GM12878 (cell line): Measurements from ENCODE around the gene OPRPN. TPM values are rescaled to one million over a fixed set of nuclear protein-coding genes. Genes with fewer than 3 reads are reported as not detected.
A peak's percentile ranks its signal among the peaks of the same experiment; 100 is the strongest.

Source experiments
- ATAC-seq: fragments of 200-7000 bp; cut with Tn5 transposase; 3 replicates; pipeline ENCODE4 v1.9.1; 2020; ENCODE audit warnings: mild to moderate bottlenecking, moderate library complexity
- BruUV-seq: library from RNA; stranded (reverse); fragments of 400-500 nt; replicated peaks from 2 replicates; lab custom pipeline; 2021; lab: Mats Ljungman, UMichigan
- CTCF ChIA-PET: fragments of 300-600 bp; sonication (Branson Sonifier 250); formaldehyde crosslinking; extraction: SDS; loops from one replicate; lab custom pipeline; 2021; ENCODE audit warnings: inconsistent platforms; lab: Yijun Ruan, JAX
- POLR2A ChIA-PET: fragments of 350-600 bp; formaldehyde crosslinking; extraction: SDS; loops from one replicate; lab custom pipeline; 2021; ENCODE audit warnings: inconsistent platforms; lab: Charles Lee
- RAD21 ChIA-PET: fragments of 300-600 bp; sonication (Branson Sonifier 250); formaldehyde crosslinking; loops from one replicate; lab custom pipeline; 2023; ENCODE audit warnings: antibody characterized with exemption; ENCODE audit not compliant: unreplicated experiment; lab: Charles Lee
- SMC1A ChIA-PET: fragments of 300-600 bp; sonication (Branson Sonifier 250); formaldehyde crosslinking; loops from one replicate; lab custom pipeline; 2023; ENCODE audit not compliant: unreplicated experiment, uncharacterized antibody; lab: Charles Lee
- DNase-seq: peaks from one replicate; pipeline ENCODE4 v3.0.0-alpha.2; 2011; ENCODE audit warnings: low read depth, low spot score
- FAIRE-seq: peaks from 3 replicates; lab custom pipeline; 2011; peaks lifted over from hg19 to GRCh38; lab: Jason Lieb, UNC
- H2AFZ ChIP-seq: 2 replicates; pipeline ENCODE4 v1.6.0; 2011; ENCODE audit warnings: low read depth, low read length, control low read depth; ENCODE audit not compliant: control insufficient read depth
- H3K27ac ChIP-seq: 2 replicates; pipeline ENCODE4 v1.5.1; 2011; ENCODE audit warnings: control low read depth; ENCODE audit not compliant: control insufficient read depth, insufficient read depth
- H3K27me3 ChIP-seq, 2 experiments: replicated peaks in 1 of 2; 2 replicates each; pipeline versions ENCODE4 v1.6.0 to v1.6.1; 2011; ENCODE audit warnings: low read length in 1 of 2; ENCODE audit not compliant: control insufficient read depth in 2 of 2, insufficient read depth in 2 of 2
- H3K36me3 ChIP-seq, 2 experiments: 2 replicates each; pipeline ENCODE4 v1.5.1; 2011; ENCODE audit warnings: low read length in 1 of 2; ENCODE audit not compliant: control insufficient read depth in 2 of 2, insufficient read depth in 2 of 2
- H3K4me1 ChIP-seq: 2 replicates; pipeline ENCODE4 v1.6.1; 2011; ENCODE audit warnings: mild to moderate bottlenecking, low read length, moderate library complexity, mixed read lengths; ENCODE audit not compliant: control insufficient read depth, insufficient read depth
- H3K4me2 ChIP-seq: 2 replicates; pipeline ENCODE4 v1.6.0; 2011; ENCODE audit warnings: control low read depth; ENCODE audit not compliant: control insufficient read depth, insufficient read depth
- H3K4me3 ChIP-seq: fragments of 200-600 bp; sonication (generic); 2 replicates; pipeline ENCODE4 v1.5.1; 2016
- H3K79me2 ChIP-seq: 2 replicates; pipeline ENCODE4 v1.6.0; 2011; ENCODE audit warnings: low read length; ENCODE audit not compliant: control insufficient read depth, insufficient read depth
- H3K9ac ChIP-seq: 2 replicates; pipeline ENCODE4 v1.8.0; 2011; ENCODE audit warnings: low read length, control low read depth, mixed read lengths; ENCODE audit not compliant: control insufficient read depth, insufficient read depth
- H3K9me3 ChIP-seq: replicated peaks from 3 replicates; pipeline ENCODE4 v1.5.1; 2011; ENCODE audit warnings: mild to moderate bottlenecking, low read length; ENCODE audit not compliant: control insufficient read depth, insufficient read depth
- H4K20me1 ChIP-seq: 2 replicates; pipeline ENCODE4 v1.6.0; 2011; ENCODE audit not compliant: control insufficient read depth, insufficient read depth
- BCL11A ChIP-seq: IDR thresholded peaks from 2 replicates; pipeline ENCODE4 v1.6.1; 2011; ENCODE audit warnings: low read depth, low read length
- GATAD2B ChIP-seq: fragments of 450-650 bp; conservative IDR thresholded peaks from 2 replicates; pipeline ENCODE4 v1.6.1; 2017; ENCODE audit warnings: low read depth, mild to moderate bottlenecking, moderate library complexity
- NFYA ChIP-seq: IDR thresholded peaks from 2 replicates; pipeline ENCODE4 v1.6.1; 2011; ENCODE audit warnings: low read depth, mild to moderate bottlenecking, low read length, improper control_type of control experiment, borderline replicate concordance
- RBBP5 ChIP-seq: fragments of 200-600 bp; sonication (generic); conservative IDR thresholded peaks from 2 replicates; pipeline ENCODE4 v1.6.1; 2016
- RFX5 ChIP-seq: IDR thresholded peaks from 2 replicates; pipeline ENCODE4 v1.6.1; 2011; ENCODE audit warnings: low read depth, low read length, improper control_type of control experiment
- SMAD5 ChIP-seq: IDR thresholded peaks from 2 replicates; pipeline ENCODE4 v1.6.1; 2016; ENCODE audit warnings: antibody characterized with exemption, low read depth
- SREBF1 ChIP-seq: IDR thresholded peaks from 2 replicates; pipeline ENCODE4 v1.6.1; 2012; ENCODE audit warnings: mild to moderate bottlenecking, low read length
- SUPT20H ChIP-seq: IDR thresholded peaks from 2 replicates; pipeline ENCODE4 v1.6.1; 2011; ENCODE audit warnings: low read depth, mild to moderate bottlenecking, low read length, moderate library complexity, borderline replicate concordance; ENCODE audit not compliant: control insufficient read depth
- TARDBP ChIP-seq: IDR thresholded peaks from 2 replicates; pipeline ENCODE4 v1.6.1; 2016; ENCODE audit warnings: borderline replicate concordance
- TBL1XR1 ChIP-seq: IDR thresholded peaks from 2 replicates; pipeline ENCODE4 v1.6.1; 2012; ENCODE audit warnings: low read depth, low read length, improper control_type of control experiment
- ZNF207 ChIP-seq: fragments of 450-650 bp; IDR thresholded peaks from 2 replicates; pipeline ENCODE4 v1.6.1; 2014; ENCODE audit warnings: antibody characterized with exemption, mild to moderate bottlenecking, borderline replicate concordance
- WGBS: methylation state at CpG from one replicate; pipeline ENCODE4 v1.1.6; 2016; ENCODE audit warnings: low lambda C conversion rate; ENCODE audit not compliant: insufficient replicate concordance, insufficient coverage; ENCODE audit errors: missing lambda C conversion rate; 5-methylcytosine and 5-hydroxymethylcytosine counted together
- in situ Hi-C: fragments of 300-500 bp; cut with MboI; formaldehyde crosslinking; loops from 9 replicates; pipeline ENCODE4 v1.14.3; 2018; ENCODE audit warnings: mixed read lengths
- intact Hi-C: fragments of 100-400 bp; cut with micrococcal nuclease; formaldehyde crosslinking; loops from one replicate; pipeline ENCODE4 v1.14.2; 2022; ENCODE audit not compliant: unreplicated experiment
- polyA plus RNA-seq, 11 experiments: library from polyadenylated mRNA; depleted of rRNA in 4 of 11; unstranded in 6 of 11; stranded (reverse) in 5 of 11; fragments of >200 nt; fragmentation: Nextera tagmentation in 4 of 11; fragmentation: Illumina TruSeq in 1 of 11; extraction: Ambion mirVana in 4 of 11; extraction: Trizol in 1 of 11; gene quantifications; 1 replicate in 1 of 11; 2 replicates in 10 of 11; pipeline versions ENCODE4 v1.2.1 to v1.2.3, GENCODE V29; 2011 to 2016; ENCODE audit warnings: inconsistent platforms in 2 of 11, missing spikeins in 2 of 11, low read depth in 1 of 11
- total RNA-seq, 4 experiments: library from RNA; depleted of rRNA in 3 of 4; stranded (reverse); fragments of >200 nt in 3 of 4; fragmentation: Illumina TruSeq in 1 of 4; extraction: Trizol in 1 of 4; gene quantifications; 2 replicates each; pipeline versions ENCODE4 v1.2.1 to v1.2.3, GENCODE V29; 2013 to 2021
- TF ChIP-seq, protein P1 (sequence below): IDR thresholded peaks from 2 replicates; pipeline ENCODE4 v1.6.1; 2012; ENCODE audit warnings: low read length, inconsistent platforms
- TF ChIP-seq, protein P2 (sequence below): IDR thresholded peaks from 2 replicates; pipeline ENCODE4 v1.6.1; 2011; ENCODE audit warnings: borderline replicate concordance, low read depth, mild to moderate bottlenecking, moderate library complexity, low read length; ENCODE audit not compliant: insufficient read depth, poor library complexity, severe bottlenecking

Gene OPRPN
- total and polyA plus RNA-seq, 10 of the 15 experiments (the other 5 are each of a cell fraction or from before 2014, with no cell fraction given): 0.16 to 0.33 TPM; not detected in 8

DNA sequence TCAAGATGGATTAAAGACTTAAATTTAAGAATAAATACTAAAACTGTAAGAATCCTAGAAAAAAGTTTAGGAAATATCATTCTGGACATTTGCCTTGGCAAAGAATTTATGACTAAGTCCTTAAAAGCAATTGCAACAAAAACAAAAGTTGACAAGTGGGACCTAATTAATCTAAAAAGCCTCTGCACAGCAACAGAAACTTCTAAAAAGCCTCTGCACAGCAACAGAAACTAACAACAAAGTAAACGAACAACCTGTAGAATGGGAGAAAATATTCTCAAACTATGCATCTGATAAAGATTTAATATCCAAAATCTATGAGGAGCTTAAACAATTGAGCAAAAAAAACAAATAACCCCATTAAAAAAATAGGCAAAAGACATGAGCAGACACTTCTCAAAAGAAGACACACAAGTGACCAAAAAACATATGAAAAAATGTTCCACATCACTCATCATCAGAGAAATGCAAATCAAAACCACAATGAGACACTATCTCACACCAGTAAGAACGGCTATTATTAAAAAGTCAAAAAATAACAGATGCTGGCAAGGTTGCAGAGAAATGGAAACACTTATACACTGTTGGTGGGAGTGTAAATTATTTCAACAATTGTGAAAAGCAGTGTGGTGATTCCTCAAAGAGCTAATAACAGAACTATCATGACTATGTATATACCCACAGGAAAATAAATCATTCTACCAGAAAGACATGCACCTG is 5.5 kb upstream of the OPRPN start (continued):
- TF ChIP-seq NFYA (no peak), RBBP5 (no peak), GATAD2B (no peak), SUPT20H (no peak), TARDBP (no peak), SREBF1 (no peak), ZNF207 (no peak)
- TF ChIP-seq, protein P1, sequence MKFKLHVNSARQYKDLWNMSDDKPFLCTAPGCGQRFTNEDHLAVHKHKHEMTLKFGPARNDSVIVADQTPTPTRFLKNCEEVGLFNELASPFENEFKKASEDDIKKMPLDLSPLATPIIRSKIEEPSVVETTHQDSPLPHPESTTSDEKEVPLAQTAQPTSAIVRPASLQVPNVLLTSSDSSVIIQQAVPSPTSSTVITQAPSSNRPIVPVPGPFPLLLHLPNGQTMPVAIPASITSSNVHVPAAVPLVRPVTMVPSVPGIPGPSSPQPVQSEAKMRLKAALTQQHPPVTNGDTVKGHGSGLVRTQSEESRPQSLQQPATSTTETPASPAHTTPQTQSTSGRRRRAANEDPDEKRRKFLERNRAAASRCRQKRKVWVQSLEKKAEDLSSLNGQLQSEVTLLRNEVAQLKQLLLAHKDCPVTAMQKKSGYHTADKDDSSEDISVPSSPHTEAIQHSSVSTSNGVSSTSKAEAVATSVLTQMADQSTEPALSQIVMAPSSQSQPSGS: no peak

DNA sequence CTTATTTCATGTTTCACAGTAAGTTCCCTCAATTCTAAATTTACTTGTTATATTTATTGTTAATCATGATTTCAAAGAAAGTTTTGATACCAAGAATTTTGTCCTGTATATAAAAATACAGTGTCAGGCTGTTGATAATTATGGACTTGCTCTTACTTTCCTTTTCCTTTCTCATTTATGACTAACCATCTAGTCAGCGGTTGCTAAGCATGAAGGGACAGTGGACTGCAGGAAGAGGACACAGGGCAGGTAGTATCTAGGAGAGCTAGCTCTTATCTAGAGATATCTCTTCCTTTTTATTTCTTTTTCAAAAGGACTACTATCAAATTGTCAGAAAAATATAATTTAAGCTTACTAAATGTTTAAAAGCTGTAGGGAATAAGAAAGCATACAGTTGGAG is 1.6 kb downstream of the OPRPN start:
- no TSS peak for BruUV-seq
- DNase-seq: no peak
- Histone ChIP-seq H3K4me2 (no peak overlapping the region), H3K36me3 (no peaks in the 10 kb centered on the region), H3K79me2 (no peaks in the 10 kb centered on the region), H3K4me1 (no peaks in the 10 kb centered on the region), H2AFZ (no peak overlapping the region), H3K27ac (no peak overlapping the region), H4K20me1 (no peaks in the 10 kb centered on the region), H3K27me3 (no peaks in the 10 kb centered on the region), H3K4me3 (no peak overlapping the region), H3K9ac (no peak overlapping the region), H3K9me3 (no peaks in the 10 kb centered on the region)
- TF ChIP-seq, protein P2, sequence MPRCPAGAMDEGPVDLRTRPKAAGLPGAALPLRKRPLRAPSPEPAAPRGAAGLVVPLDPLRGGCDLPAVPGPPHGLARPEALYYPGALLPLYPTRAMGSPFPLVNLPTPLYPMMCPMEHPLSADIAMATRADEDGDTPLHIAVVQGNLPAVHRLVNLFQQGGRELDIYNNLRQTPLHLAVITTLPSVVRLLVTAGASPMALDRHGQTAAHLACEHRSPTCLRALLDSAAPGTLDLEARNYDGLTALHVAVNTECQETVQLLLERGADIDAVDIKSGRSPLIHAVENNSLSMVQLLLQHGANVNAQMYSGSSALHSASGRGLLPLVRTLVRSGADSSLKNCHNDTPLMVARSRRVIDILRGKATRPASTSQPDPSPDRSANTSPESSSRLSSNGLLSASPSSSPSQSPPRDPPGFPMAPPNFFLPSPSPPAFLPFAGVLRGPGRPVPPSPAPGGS: no peak
- TF ChIP-seq RFX5: peak; percentile 81
- TF ChIP-seq SMAD5: no peak
- TF ChIP-seq BCL11A: no peak
- no peak for TF ChIP-seq TBL1XR1
- ChIA-PET CTCF (interaction anchor here (0.9 kb wide), 1 partner anchor 13 kb away, joined by 3 read pairs; no protein-coding TSS in a partner anchor), SMC1A (interaction anchor here (1.0 to 2.0 kb wide), 3 partner anchors 11 to 41 kb away, joined by 3 to 8 read pairs (median 7); no protein-coding TSS in a partner anchor), POLR2A (no interaction called here), RAD21 (no interaction called here)
- in situ Hi-C loops: no loop called here
- peak; percentile 77 for ATAC-seq
- no peak for FAIRE-seq
- WGBS: 6% methylated on average over 1 of the region's 1 CpG
- intact Hi-C loops: no loop called here
